ENCODE measurements around the gene FDX2. TPM values are rescaled to one million over a fixed set of nuclear protein-coding genes. Genes with fewer than 3 reads are reported as not detected.

The FDX2 gene
- total and polyA plus RNA-seq, 2 of the 4 experiments (the other 2 are of a cell fraction) = 39.8 to 72.0 TPM

- no peaks in the 10 kb centered on the region for H3K9me1 ChIP-seq (ENCODE audit: insufficient read depth, low read length)
- intact Hi-C loops (cut with micrococcal nuclease) = no loop called here
- H3K4me2 ChIP-seq (ENCODE audit: low read depth, low read length) = no peak overlapping the region
- no TSS peak for BruUV-seq (replicated peaks)
- no peaks in the 10 kb centered on the region for H3K27me3 ChIP-seq (ENCODE audit: control insufficient read depth, insufficient read depth, low read length)
- H3K18ac ChIP-seq (ENCODE audit: low read depth, low read length) = no peak overlapping the region
- CTCF ChIA-PET = interaction anchor here (0.6 to 2.5 kb wide), 4 partner anchors 10 to 329 kb away, joined by 4 to 9 read pairs (median 6); no protein-coding TSS in a partner anchor
- no peak overlapping the region for H2BK5ac ChIP-seq (ENCODE audit: low read depth, low read length, poor library complexity, severe bottlenecking)
- ATAC-seq (ENCODE audit: low read depth) = no peak
- POLR2A ChIA-PET (ENCODE audit: unreplicated experiment) = no interaction called here
- dilution Hi-C loops (cut with HindIII; ENCODE audit: low sequenced_read_pairs, unreplicated experiment) = no loop called here
- H2AK9ac ChIP-seq (replicated peaks; ENCODE audit: low read depth, low read length, poor library complexity) = peak overlapping the region; percentile 70
- H4K91ac ChIP-seq (ENCODE audit: insufficient read depth, low read depth, low read length) = no peak overlapping the region
- H3K4me3 ChIP-seq (ENCODE audit: insufficient read depth, low read depth, low read length) = no peak overlapping the region
- no peak overlapping the region for H3K23ac ChIP-seq (ENCODE audit: low read depth, low read length)
- H3K9me3 ChIP-seq (ENCODE audit: control insufficient read depth, insufficient read depth, low read length) = no peaks in the 10 kb centered on the region
- H3K56ac ChIP-seq (ENCODE audit: extremely low read depth, insufficient read depth, low read length) = no peak overlapping the region
- no peaks in the 10 kb centered on the region for H4K20me1 ChIP-seq (ENCODE audit: insufficient read depth, low read length)
- no peak overlapping the region for H2BK15ac ChIP-seq (ENCODE audit: low read depth, low read length)
- no peak overlapping the region for H2BK120ac ChIP-seq (ENCODE audit: low read depth, low read length)
- H3K4me1 ChIP-seq (ENCODE audit: control insufficient read depth, insufficient read depth, low read length) = no peaks in the 10 kb centered on the region
- H3K27ac ChIP-seq (ENCODE audit: insufficient read depth, low read length) = no peak overlapping the region
- no peak overlapping the region for H2BK20ac ChIP-seq (ENCODE audit: low read depth, low read length)
- H2AK5ac ChIP-seq (ENCODE audit: low read depth, low read length) = no peak overlapping the region
- WGBS, 2 experiments (ENCODE audit: extremely low coverage in 2 of 2, insufficient read length in 1 of 2) = 100% methylated on average over 1 of the region's 8 CpGs; no CpG with 5 or more reads in 1 of the 2 experiments
- peaks cover 30% of the 10 kb centered on the region for H3K36me3 ChIP-seq (ENCODE audit: control insufficient read depth, insufficient read depth, low read length)
- in situ Hi-C loops (cut with MboI; ENCODE audit: low sequenced_read_pairs) = loop anchor here (5.0 kb wide), 1 partner anchor 127 kb away; no protein-coding TSS in a partner anchor
- no peak overlapping the region for H2AFZ ChIP-seq (replicated peaks; ENCODE audit: low read length, poor library complexity)
- no peak overlapping the region for H3K14ac ChIP-seq (replicated peaks; ENCODE audit: low read depth, low read length)
- H3K9ac ChIP-seq (ENCODE audit: low read depth, low read length) = no peak overlapping the region
- no peak overlapping the region for H3K4ac ChIP-seq (ENCODE audit: low read depth, low read length)
- H4K5ac ChIP-seq (ENCODE audit: low read depth, low read length) = no peak overlapping the region
- no peak for TF ChIP-seq USF2 (IDR thresholded peaks at IDR 0.05; ENCODE audit: low read depth, low read length)
- TF ChIP-seq SMC3 (IDR thresholded peaks at IDR 0.05; ENCODE audit: low read depth, low read length) = no peak
- TF ChIP-seq MAFK (IDR thresholded peaks at IDR 0.05; ENCODE audit: low read depth, low read length) = no peak
- no peak for TF ChIP-seq MAZ (IDR thresholded peaks at IDR 0.05; ENCODE audit: borderline replicate concordance, low read depth, low read length)
- no peak for TF ChIP-seq CTCF (conservative IDR thresholded peaks at IDR 0.05; ENCODE audit: low read depth, low read length)
- no peak for TF ChIP-seq POLR2A (IDR thresholded peaks at IDR 0.05; ENCODE audit: low read depth, low read length)
- no peak for TF ChIP-seq CHD1 (IDR thresholded peaks at IDR 0.05; ENCODE audit: low read depth, low read length)
- no peak for TF ChIP-seq RFX5 (IDR thresholded peaks at IDR 0.05; ENCODE audit: low read depth, low read length)
- TF ChIP-seq MXI1 (IDR thresholded peaks at IDR 0.05; ENCODE audit: borderline replicate concordance, low read depth, low read length) = no peak
- no peak for TF ChIP-seq RAD21 (IDR thresholded peaks at IDR 0.05; ENCODE audit: low read length)
- TF ChIP-seq ELK1 (IDR thresholded peaks at IDR 0.05; ENCODE audit: borderline replicate concordance, low read depth, low read length) = no peak
- TF ChIP-seq CEBPB (IDR thresholded peaks at IDR 0.05; ENCODE audit: low read depth, low read length) = no peak
- no peak for TF ChIP-seq BHLHE40 (IDR thresholded peaks at IDR 0.05; ENCODE audit: low read depth, low read length)
- TF ChIP-seq FOS (IDR thresholded peaks at IDR 0.05; ENCODE audit: low read depth, low read length) = no peak
- TF ChIP-seq RCOR1 (IDR thresholded peaks at IDR 0.05; ENCODE audit: insufficient replicate concordance, low read length) = no peak
- H3K79me1 ChIP-seq (ENCODE audit: low read depth in 1 of 2, low read length in 2 of 2) = peaks cover 3 to 4% of the 10 kb centered on the region in 2 experiments; a peak in 2 of 4 replicates
- DNase-seq = no peak
- no peak overlapping the region for H4K8ac ChIP-seq (ENCODE audit: low read depth in 2 of 2, low read length in 2 of 2)
These were observed 55.7 kb downstream of the FDX2 start for GRCh38 chr19:10260141-10260584.
